GM19043 (cell line): ENCODE measurements around the gene PLEKHG2.
"Not testable (repeated sequence)": the region's sequence is repeated elsewhere in the genome, so short reads cannot be mapped to it uniquely, and the experiment has no call there.

Source experiments
- ATAC-seq: cut with Tn5 transposase; IDR thresholded peaks from one replicate; pipeline ENCODE4 v1.9.1; 2021; ENCODE audit warnings: low read depth; ENCODE audit not compliant: unreplicated experiment

Gene PLEKHG2

GRCh38 chr19:39444598-39445195 is 32.2 kb downstream of the PLEKHG2 start:
- ATAC-seq, result no peak

- peak; percentile 80 for ATAC-seq
Observed at GRCh38 chr19:39445196-39446111, 33.0 kb downstream of the PLEKHG2 start, which contains the start of gene SUPT5H. SUPT5H (plus strand) TSS chr19:39445582; CDS start chr19:39445891, 309 bp downstream.

DNA sequence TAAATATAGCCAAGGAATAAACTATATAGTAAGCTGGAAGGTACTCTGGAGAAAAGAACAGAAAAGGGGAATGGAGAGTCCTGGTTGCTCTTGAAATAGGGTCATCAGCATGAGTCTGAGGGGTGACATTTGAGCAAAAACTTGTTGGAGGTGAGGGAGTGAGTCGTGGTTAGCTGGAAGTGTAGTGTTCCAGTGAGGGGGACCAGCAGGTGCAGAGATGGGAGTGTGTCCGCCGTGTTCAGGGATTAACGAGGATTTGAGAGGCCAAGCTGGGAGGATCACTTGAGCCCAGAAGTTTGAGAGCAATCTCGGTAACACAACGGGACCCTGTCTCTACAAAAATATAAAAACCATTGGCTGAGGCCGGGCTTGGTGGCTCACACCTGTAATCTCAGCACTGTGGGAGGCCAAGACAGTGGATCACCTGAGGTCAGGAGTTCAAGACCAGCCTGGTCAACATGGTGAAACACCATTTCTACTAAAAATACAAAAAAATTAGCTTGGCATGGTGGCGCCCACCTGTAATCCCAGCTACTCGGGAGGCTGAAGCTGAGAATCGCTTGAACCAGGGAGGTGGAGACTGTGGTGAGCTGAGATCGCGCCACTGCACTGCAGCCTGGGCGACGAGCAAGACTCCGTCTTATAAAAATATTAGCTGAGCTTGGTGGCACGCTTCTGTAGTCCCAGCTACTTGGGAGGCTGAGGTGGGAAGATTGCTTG is 34.1 kb downstream of the PLEKHG2 start:
- ATAC-seq, result no peak

DNA sequence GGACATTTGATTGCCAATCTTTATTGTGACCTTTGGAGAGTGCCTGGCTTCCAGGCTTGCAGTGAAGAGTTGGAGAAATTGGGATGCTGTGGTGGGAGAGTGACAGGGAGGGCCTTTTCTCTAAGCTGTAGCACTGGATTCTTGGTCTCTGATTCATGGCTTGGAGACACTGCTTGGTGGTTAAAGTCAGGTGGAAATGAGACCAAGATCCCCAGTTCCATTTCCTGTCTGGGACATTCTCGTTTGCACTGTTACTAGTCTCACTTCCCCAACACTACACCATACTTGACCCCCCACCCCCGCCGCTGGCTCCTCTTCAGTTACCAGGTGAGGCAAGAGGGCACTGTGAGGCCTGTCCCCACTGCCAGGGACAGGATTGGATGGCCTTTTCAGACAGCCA is 35.8 kb downstream of the PLEKHG2 start:
- ATAC-seq, result no peak

GRCh38 chr19:39449116-39449797 is 36.8 kb downstream of the PLEKHG2 start:
- no peak for ATAC-seq

DNA sequence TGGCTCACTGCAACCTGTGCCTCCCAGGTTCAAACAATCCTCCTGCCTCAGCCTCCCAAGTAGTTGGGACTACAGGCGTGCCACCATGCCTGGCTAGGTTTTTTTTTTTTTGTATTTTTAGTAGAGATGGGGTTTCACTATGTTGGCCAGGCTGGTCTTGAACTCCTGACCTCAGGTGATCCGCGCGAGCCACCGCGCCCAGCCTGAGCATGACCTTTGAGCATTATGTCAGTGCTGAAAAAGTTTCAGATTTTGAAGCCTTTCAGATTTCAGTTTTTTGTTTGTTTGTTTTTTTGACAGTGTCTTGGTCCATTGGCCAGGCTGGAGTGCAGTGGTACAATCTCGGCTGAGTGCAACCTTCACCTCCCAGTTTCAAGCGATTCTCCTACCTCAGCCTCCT is 38.8 kb downstream of the PLEKHG2 start:
- ATAC-seq, result not testable (repeated sequence)

- ATAC-seq, result no peak
Observed at GRCh38 chr19:39463403-39463802, 50.9 kb downstream of the PLEKHG2 start.

- no peak for ATAC-seq
Observed at GRCh38 chr19:39465956-39466747, 53.7 kb downstream of the PLEKHG2 start.

DNA sequence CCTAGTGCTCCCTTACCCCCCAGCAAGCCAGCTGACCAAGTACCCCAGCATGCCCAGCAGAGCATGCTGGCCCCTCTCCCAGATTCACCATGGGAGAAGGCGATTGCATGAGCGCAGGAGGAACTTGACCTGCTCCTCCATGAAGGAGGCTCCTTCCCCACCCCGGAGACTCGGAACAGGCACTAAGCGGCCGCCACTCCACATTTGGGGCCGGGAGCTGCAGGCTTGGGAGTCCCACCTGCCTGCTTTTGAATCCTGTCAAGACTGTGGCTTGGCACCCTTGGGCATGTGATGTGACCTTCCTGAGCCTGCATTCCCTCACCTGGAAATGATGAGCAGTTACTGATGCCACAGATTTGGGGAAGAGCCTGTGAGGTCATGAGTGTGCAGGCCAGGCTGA is 55.5 kb downstream of the PLEKHG2 start:
- no peak for ATAC-seq

- no peak for ATAC-seq
Observed at GRCh38 chr19:39469036-39469435, 56.6 kb downstream of the PLEKHG2 start.

DNA sequence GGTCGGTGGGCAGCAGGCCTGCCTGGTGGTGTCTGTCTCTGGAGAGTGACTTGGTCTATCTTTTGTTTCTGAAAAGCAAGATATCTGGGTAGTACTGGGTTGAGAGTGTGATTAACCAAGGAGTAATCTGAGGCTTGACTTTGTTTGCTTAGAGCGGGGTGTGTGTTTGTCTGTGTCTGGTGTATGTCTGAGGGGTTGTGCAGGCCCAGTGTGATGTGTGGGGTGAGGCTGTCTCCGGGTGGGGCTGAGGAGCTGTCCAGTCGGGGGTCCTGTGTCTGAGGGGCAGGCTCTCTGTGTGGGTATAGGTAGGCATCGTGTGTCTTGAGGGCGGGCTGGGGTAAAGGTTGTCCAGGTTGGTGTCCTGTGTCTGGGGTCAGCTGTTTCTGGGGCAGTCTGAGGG is 57.1 kb downstream of the PLEKHG2 start:
- ATAC-seq, result no peak

GRCh38 chr19:39470724-39471339 is 58.4 kb downstream of the PLEKHG2 start:
- no peak for ATAC-seq

- ATAC-seq, result no peak
Observed at GRCh38 chr19:39471756-39472536, 59.5 kb downstream of the PLEKHG2 start.

DNA sequence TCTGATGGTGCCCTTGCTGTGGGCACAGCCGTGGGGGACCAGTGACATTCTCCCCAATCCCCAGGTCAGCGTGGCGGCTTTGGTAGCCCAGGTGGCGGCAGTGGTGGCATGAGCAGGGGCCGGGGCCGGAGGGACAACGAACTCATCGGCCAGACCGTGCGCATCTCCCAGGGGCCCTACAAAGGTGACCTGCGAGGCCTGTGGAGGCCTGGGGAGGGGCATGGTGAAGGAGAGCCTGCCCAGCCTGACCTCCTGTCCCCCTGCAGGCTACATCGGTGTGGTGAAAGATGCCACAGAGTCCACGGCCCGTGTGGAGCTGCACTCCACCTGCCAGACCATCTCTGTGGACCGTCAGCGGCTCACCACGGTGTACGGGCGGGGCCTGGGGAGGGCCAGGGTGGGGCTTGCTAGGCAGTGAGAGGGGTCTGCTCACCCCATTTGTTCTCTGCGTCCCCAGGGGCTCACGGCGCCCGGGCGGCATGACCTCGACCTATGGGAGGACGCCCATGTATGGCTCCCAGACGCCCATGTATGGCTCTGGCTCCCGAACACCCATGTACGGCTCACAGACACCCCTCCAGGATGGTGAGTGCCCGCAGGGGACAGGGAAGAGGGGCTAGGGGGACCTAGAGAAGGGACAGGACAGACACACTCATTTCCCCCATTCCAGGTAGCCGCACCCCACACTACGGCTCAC is 60.4 kb downstream of the PLEKHG2 start:
- no peak for ATAC-seq

DNA sequence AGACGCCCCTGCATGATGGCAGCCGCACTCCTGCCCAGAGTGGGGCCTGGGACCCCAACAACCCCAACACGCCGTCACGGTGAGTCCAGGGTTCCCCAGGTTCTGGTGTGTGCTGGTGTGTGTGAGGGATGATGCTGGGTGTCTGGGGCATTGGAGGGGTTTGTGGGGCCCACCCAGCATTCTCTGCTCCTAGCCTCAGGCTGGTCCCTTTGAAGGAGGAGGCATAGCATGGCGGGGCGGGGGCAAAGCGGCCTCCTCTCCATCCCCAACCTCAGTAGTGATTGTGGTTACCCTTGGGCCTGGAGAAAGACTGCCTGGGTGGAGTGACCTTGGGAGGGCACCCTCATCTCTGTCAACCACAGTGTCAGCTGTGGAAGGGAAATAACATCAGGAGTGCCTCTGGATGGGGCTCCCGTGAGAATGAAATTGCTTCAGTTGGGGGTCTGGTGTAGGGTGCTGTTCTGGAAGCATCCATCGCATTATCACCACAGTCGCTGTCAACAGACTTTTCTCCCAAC is 61.0 kb downstream of the PLEKHG2 start:
- ATAC-seq, result no peak

- no peak for ATAC-seq
Observed at GRCh38 chr19:39474139-39474620, 61.7 kb downstream of the PLEKHG2 start.

DNA sequence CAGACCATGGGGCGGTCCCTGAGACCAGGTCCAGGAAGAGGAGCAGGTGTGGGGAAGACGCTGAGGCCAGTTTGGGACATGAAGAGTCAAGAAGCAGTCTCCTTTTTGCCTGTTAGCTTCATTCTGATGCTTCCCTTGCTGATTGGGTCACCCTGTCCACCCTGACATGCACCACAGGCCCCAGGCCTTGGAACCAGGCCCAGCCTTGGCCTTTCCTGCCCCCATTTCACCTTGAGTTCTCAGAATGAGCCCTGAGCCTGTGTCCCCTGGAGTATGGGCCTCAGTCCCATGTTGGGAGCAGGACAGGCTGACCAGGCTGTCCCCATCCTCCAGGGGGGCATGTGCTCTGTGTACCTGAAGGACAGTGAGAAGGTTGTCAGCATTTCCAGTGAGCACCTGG is 63.3 kb downstream of the PLEKHG2 start:
- no peak for ATAC-seq
